Right lobe of liver (tissue), 6 donors: Measurements from ENCODE around the gene TUBE1. TPM values are rescaled to one million over a fixed set of nuclear protein-coding genes. Genes with fewer than 3 reads are reported as not detected.
"Not testable (repeated sequence)": the region's sequence is repeated elsewhere in the genome, so short reads cannot be mapped to it uniquely, and the experiment has no call there.

Experiments used
- ATAC-seq, 4 donors: fragments of 200-7000 bp; cut with Tn5 transposase; one replicate each; pipeline ENCODE4 v1.9.1; 2020; ENCODE audit warnings: mild to moderate bottlenecking in 4 of 4, moderate library complexity in 4 of 4
- DNase-seq, 3 donors: peaks; one replicate each; pipeline ENCODE4 v3.0.0-alpha.2; 2020
- H3K27ac ChIP-seq, 3 donors: fragments of 200-600 bp; one replicate each; pipeline ENCODE4 v1.8.0; 2022
- H3K27me3 ChIP-seq, 2 donors: fragments of 200-600 bp; one replicate each; pipeline ENCODE4 v1.8.0; 2022
- H3K36me3 ChIP-seq, 4 donors: fragments of 200-600 bp; sonication (generic) in 1 of 4; one replicate each; pipeline versions ENCODE4 v1.5.1 to v1.8.0; 2017 to 2022; ENCODE audit warnings: control low read depth in 1 of 4
- H3K4me1 ChIP-seq, 4 donors: fragments of 200-600 bp; sonication (generic) in 1 of 4; one replicate each; pipeline versions ENCODE4 v1.5.1 to v1.8.0; 2017 to 2022; ENCODE audit warnings: control low read depth in 1 of 4
- H3K4me3 ChIP-seq, 3 donors: fragments of 200-600 bp; one replicate each; pipeline ENCODE4 v1.8.0; 2022
- H3K9me3 ChIP-seq, 4 donors: fragments of 200-600 bp; sonication (generic) in 1 of 4; one replicate each; pipeline versions ENCODE4 v1.5.1 to v1.8.0; 2017 to 2022; ENCODE audit warnings: control low read depth in 1 of 4
- POLR2A ChIP-seq: fragments of 450-650 bp; IDR thresholded peaks from one replicate; pipeline ENCODE4 v1.6.1; 2017; ENCODE audit warnings: antibody characterized with exemption, mild to moderate bottlenecking
- WGBS: methylation state at CpG from one replicate; pipeline ENCODE4 v1.1.6; 2018; ENCODE audit warnings: low coverage, low lambda C conversion rate; ENCODE audit not compliant: insufficient coverage; ENCODE audit errors: missing lambda C conversion rate; 5-methylcytosine and 5-hydroxymethylcytosine counted together
- intact Hi-C, 2 donors: fragments of 100-400 bp; cut with DNase I; formaldehyde crosslinking; loops; one replicate each; pipeline versions ENCODE4 v1.11.2 to v1.14.1; 2022
- total RNA-seq, 6 experiments: library from RNA; depleted of rRNA in 2 of 6; stranded (reverse); fragments of >200 nt in 2 of 6; fragmentation: NEBNext Ultra II Directional in 3 of 6; extraction: Animal tissue kit (Norgen Biotek cat#: 25700) in 3 of 6; gene quantifications; one replicate each; pipeline versions ENCODE4 v1.1.0 to v1.2.4, GENCODE V29; 2016 to 2023
- TF ChIP-seq, protein P1 (sequence below), 4 donors: fragments of 200-600 bp in 3 of 4; fragments of 450-650 bp in 1 of 4; IDR thresholded peaks; one replicate each; pipeline versions ENCODE4 v1.5.1 to v1.8.0; 2016 to 2022; ENCODE audit warnings: antibody characterized with exemption in 4 of 4, mild to moderate bottlenecking in 2 of 4
- donor health status: DM: no; HTN: yes; CAD: no.
- donor health status: DM: no; HTN: no; CAD: no.
- donor health status: DM: no; HTN: no; CAD: no.
- donor health status: DM: no; HTN: yes; CAD: no.
- donor health status: DM: no; HTN: yes; CAD: no.

Gene TUBE1
- total RNA-seq, 6 experiments from 2014 or later, result 16.2 to 38.0 (median 27.7) TPM

DNA sequence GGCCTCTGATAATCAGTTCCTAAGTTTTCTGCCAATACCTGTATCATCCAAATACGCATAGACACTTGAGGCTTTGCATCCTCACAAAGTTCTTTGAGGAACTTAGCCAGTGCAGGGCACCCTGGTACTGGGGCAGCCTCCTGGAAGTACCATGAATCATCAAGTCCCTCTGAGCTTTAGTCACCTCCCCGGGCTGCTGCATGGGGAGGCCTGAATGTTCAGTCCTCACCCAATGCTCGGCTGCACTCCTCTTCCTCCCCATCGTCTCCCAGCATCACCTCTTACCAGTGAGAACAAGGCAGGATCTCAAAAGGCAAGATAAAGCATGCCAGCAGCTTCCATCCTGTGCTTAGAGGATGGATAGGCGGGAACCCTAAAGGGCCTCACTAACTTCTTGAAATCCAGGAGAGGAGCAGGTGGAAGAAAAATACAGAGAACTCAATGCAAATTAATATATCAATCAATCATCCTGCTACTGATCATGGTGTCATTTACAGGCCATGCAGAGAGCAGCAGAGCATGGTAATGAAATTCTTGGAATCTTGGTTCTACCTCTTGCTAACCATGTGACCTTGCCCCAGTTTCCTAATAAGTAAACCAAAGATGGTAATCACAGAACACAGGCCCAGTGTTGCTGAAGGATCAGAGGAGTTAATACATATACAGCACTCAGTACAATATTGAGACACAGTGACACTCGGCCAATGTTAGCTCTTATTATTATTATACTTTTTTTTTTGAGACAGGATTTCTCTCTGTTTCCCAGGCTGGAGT, 38.1 kb downstream of the TUBE1 start:
- DNase-seq (no peak), ATAC-seq (peak; percentile 60 to 92 (median 69))
- no peaks in the 10 kb centered on the region for H3K27me3 ChIP-seq
- H3K27ac ChIP-seq, result peak overlapping the region in 1 of 3 donors; percentile 14
- H3K9me3 ChIP-seq, result no peaks in the 10 kb centered on the region
- WGBS, result 87% methylated on average over 4 of the region's 6 CpGs
- peaks cover 0 to 13% (median 2%) of the 10 kb centered on the region in 4 donors for H3K4me1 ChIP-seq
- no peaks in the 10 kb centered on the region for H3K36me3 ChIP-seq
- intact Hi-C loops, result loop anchor here in 1 of 2 donors (10.0 kb wide), 1 partner anchor 334 kb away; no protein-coding TSS in a partner anchor
- no peak overlapping the region for H3K4me3 ChIP-seq
- TF ChIP-seq, protein P1, sequence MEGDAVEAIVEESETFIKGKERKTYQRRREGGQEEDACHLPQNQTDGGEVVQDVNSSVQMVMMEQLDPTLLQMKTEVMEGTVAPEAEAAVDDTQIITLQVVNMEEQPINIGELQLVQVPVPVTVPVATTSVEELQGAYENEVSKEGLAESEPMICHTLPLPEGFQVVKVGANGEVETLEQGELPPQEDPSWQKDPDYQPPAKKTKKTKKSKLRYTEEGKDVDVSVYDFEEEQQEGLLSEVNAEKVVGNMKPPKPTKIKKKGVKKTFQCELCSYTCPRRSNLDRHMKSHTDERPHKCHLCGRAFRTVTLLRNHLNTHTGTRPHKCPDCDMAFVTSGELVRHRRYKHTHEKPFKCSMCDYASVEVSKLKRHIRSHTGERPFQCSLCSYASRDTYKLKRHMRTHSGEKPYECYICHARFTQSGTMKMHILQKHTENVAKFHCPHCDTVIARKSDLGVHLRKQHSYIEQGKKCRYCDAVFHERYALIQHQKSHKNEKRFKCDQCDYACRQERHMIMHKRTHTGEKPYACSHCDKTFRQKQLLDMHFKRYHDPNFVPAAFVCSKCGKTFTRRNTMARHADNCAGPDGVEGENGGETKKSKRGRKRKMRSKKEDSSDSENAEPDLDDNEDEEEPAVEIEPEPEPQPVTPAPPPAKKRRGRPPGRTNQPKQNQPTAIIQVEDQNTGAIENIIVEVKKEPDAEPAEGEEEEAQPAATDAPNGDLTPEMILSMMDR (IDR thresholded peaks at IDR 0.05), result no peak
- no peak for TF ChIP-seq POLR2A

- H3K9me3 ChIP-seq, DNase-seq, H3K4me3 ChIP-seq, H3K36me3 ChIP-seq, H3K27ac ChIP-seq, H3K27me3 ChIP-seq, ATAC-seq: not testable (repeated sequence)
- intact Hi-C loops, result loop anchor here in 1 of 2 donors (10.0 kb wide), 1 partner anchor 333 kb away; no protein-coding TSS in a partner anchor
- peaks cover 0 to 13% (median 5%) of the 10 kb centered on the region in 4 donors for H3K4me1 ChIP-seq
- WGBS, result 94% methylated on average over 3 of the region's 25 CpGs
These were observed 39.8 kb downstream of the TUBE1 start for GRCh38 chr6:112047523-112047922.

DNA sequence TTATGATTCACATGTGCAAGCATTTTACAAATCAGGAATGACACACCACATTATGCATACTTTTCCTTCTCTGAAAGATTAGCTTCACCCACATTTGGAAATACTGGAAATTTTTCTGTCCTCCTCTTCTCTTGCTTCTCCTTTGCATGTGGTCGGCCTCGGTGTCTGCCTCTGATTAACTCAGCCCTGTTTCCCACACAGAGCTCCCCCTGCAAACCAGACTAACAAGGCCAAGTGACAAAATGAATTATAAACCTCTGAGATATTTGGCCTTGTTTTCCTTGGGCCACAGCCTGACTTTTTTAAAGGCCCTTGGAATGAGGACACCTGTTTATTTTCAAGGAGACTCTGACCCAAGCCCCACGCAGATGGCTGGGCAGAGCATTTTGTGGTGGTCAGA, 42.4 kb downstream of the TUBE1 start:
- Histone ChIP-seq H3K4me3 (no peak overlapping the region), H3K36me3 (no peaks in the 10 kb centered on the region), H3K9me3 (no peaks in the 10 kb centered on the region), H3K27me3 (no peaks in the 10 kb centered on the region), H3K4me1 (peaks cover 0 to 8% (median 3%) of the 10 kb centered on the region in 4 donors), H3K27ac (no peak overlapping the region)
- TF ChIP-seq POLR2A, result no peak
- TF ChIP-seq, protein P1 (IDR thresholded peaks at IDR 0.05), result no peak
- no peak for DNase-seq
- intact Hi-C loops, result loop anchor here in 1 of 2 donors (10.0 kb wide), 1 partner anchor 330 kb away; no protein-coding TSS in a partner anchor
- no peak for ATAC-seq
- WGBS, result 67% methylated on average over 2 of the region's 3 CpGs

GRCh38 chr6:112044196-112044595, 43.1 kb downstream of the TUBE1 start:
- WGBS, result 48% methylated on average over 8 of the region's 8 CpGs
- Histone ChIP-seq H3K27me3 (no peaks in the 10 kb centered on the region), H3K4me1 (peaks cover 0 to 3% (median 3%) of the 10 kb centered on the region in 4 donors), H3K27ac (no peak overlapping the region), H3K4me3 (no peak overlapping the region), H3K36me3 (no peaks in the 10 kb centered on the region), H3K9me3 (no peaks in the 10 kb centered on the region)
- intact Hi-C loops, result loop anchor here in 1 of 2 donors (10.0 kb wide), 1 partner anchor 329 kb away; no protein-coding TSS in a partner anchor
- DNase-seq, result no peak
- no peak for ATAC-seq
- TF ChIP-seq, protein P1 (IDR thresholded peaks at IDR 0.05), result no peak
- no peak for TF ChIP-seq POLR2A
